Liver (tissue), 9 donors: ENCODE measurements around the gene PAX7. TPM values are rescaled to one million over a fixed set of nuclear protein-coding genes. Genes with fewer than 3 reads are reported as not detected.

Source experiments
- DNase-seq: peaks from one replicate; pipeline ENCODE4 v3.0.0-alpha.2; 2017; ENCODE audit warnings: low spot score
- H3K27ac ChIP-seq, 2 donors: one replicate each; pipeline ENCODE4 v1.7.0; 2013; ENCODE audit warnings: inconsistent platforms in 2 of 2, low read length in 2 of 2, control low read depth in 1 of 2, low read depth in 1 of 2, mild to moderate bottlenecking in 1 of 2
- H3K27me3 ChIP-seq, 4 donors: one replicate each; pipeline versions ENCODE4 v1.6.1 to v1.7.0; 2013; ENCODE audit warnings: low read length in 3 of 4, inconsistent platforms in 1 of 4, mild to moderate bottlenecking in 1 of 4, moderate library complexity in 1 of 4; ENCODE audit not compliant: control insufficient read depth in 4 of 4, insufficient read depth in 4 of 4
- H3K36me3 ChIP-seq, 4 donors: one replicate each; pipeline versions ENCODE4 v1.6.1 to v1.7.0; 2013; ENCODE audit warnings: low read length in 3 of 4, mild to moderate bottlenecking in 3 of 4, low read depth in 1 of 4, moderate library complexity in 1 of 4; ENCODE audit not compliant: control insufficient read depth in 4 of 4, insufficient read depth in 3 of 4
- H3K4me1 ChIP-seq, 4 donors: one replicate each; pipeline versions ENCODE4 v1.6.1 to v1.7.0; 2013; ENCODE audit warnings: low read length in 3 of 4, mild to moderate bottlenecking in 3 of 4, moderate library complexity in 1 of 4; ENCODE audit not compliant: control insufficient read depth in 4 of 4, insufficient read depth in 4 of 4
- H3K4me3 ChIP-seq, 3 donors: one replicate each; pipeline versions ENCODE4 v1.6.1 to v1.7.0; 2013; ENCODE audit warnings: low read length in 3 of 3, control low read depth in 1 of 3, low read depth in 1 of 3, mild to moderate bottlenecking in 1 of 3
- H3K9ac ChIP-seq, 2 donors: one replicate each; pipeline ENCODE4 v1.7.0; 2013; ENCODE audit warnings: low read length in 2 of 2, mild to moderate bottlenecking in 2 of 2, moderate library complexity in 2 of 2, control low read depth in 1 of 2, low read depth in 1 of 2
- H3K9me3 ChIP-seq, 4 donors: one replicate each; pipeline versions ENCODE4 v1.6.1 to v1.7.0; 2013; ENCODE audit warnings: low read length in 3 of 4; ENCODE audit not compliant: control insufficient read depth in 4 of 4
- ATF3 ChIP-seq: IDR thresholded peaks from 2 replicates; pipeline ENCODE4 v1.6.1; 2016; ENCODE audit warnings: antibody characterized with exemption
- EGR1 ChIP-seq, 2 donors: IDR thresholded peaks; 2 replicates each; pipeline ENCODE4 v1.6.1; 2016 to 2018; ENCODE audit warnings: antibody characterized with exemption in 2 of 2, low read depth in 2 of 2
- FOXA1 ChIP-seq: IDR thresholded peaks from 2 replicates; pipeline ENCODE4 v1.6.1; 2016; ENCODE audit warnings: antibody characterized with exemption
- FOXA2 ChIP-seq: IDR thresholded peaks from 2 replicates; pipeline ENCODE4 v1.6.1; 2016; ENCODE audit warnings: antibody characterized with exemption
- GABPA ChIP-seq, 2 donors: IDR thresholded peaks in 1 of 2; conservative IDR thresholded peaks in 1 of 2; 2 replicates each; pipeline ENCODE4 v1.6.1; 2016; ENCODE audit warnings: antibody characterized with exemption in 2 of 2, mild to moderate bottlenecking in 1 of 2, moderate library complexity in 1 of 2
- HNF4A ChIP-seq, 2 donors: conservative IDR thresholded peaks; 2 replicates each; pipeline ENCODE4 v1.6.1; 2016; ENCODE audit warnings: antibody characterized with exemption in 2 of 2, mild to moderate bottlenecking in 2 of 2
- HNF4G ChIP-seq: IDR thresholded peaks from 2 replicates; pipeline ENCODE4 v1.6.1; 2016; ENCODE audit warnings: antibody characterized with exemption
- JUND ChIP-seq, 2 donors: IDR thresholded peaks; 2 replicates each; pipeline ENCODE4 v1.6.1; 2016; ENCODE audit warnings: antibody characterized with exemption in 2 of 2
- NR2F2 ChIP-seq: IDR thresholded peaks from 2 replicates; pipeline ENCODE4 v1.6.1; 2016; ENCODE audit warnings: antibody characterized with exemption
- RAD21 ChIP-seq, 2 donors: IDR thresholded peaks; 2 replicates each; pipeline ENCODE4 v1.6.1; 2016; ENCODE audit warnings: antibody characterized with exemption in 2 of 2, mild to moderate bottlenecking in 2 of 2
- REST ChIP-seq: IDR thresholded peaks from 2 replicates; pipeline ENCODE4 v1.6.1; 2016; ENCODE audit warnings: antibody characterized with exemption, mild to moderate bottlenecking
- RXRA ChIP-seq, 2 donors: IDR thresholded peaks; 2 replicates each; pipeline ENCODE4 v1.6.1; 2017 to 2018; ENCODE audit warnings: antibody characterized with exemption in 2 of 2, mild to moderate bottlenecking in 1 of 2
- SP1 ChIP-seq: IDR thresholded peaks from 2 replicates; pipeline ENCODE4 v1.6.1; 2018; ENCODE audit warnings: antibody characterized with exemption, mild to moderate bottlenecking
- TAF1 ChIP-seq: conservative IDR thresholded peaks from 2 replicates; pipeline ENCODE4 v1.6.1; 2016; ENCODE audit warnings: antibody characterized with exemption, mild to moderate bottlenecking
- YY1 ChIP-seq: IDR thresholded peaks from 2 replicates; pipeline ENCODE4 v1.6.1; 2016; ENCODE audit warnings: antibody characterized with exemption, mild to moderate bottlenecking
- ZBTB33 ChIP-seq: IDR thresholded peaks from 2 replicates; pipeline ENCODE4 v1.6.1; 2016; ENCODE audit warnings: antibody characterized with exemption
- WGBS: extraction: QIAGEN DNeasy Blood & Tissue Kit; methylation state at CpG from one replicate; pipeline ENCODE4 v1.1.7; 2013; 5-methylcytosine and 5-hydroxymethylcytosine counted together
- polyA plus RNA-seq, 2 donors: library from polyadenylated mRNA; stranded (reverse) in 1 of 2; unstranded in 1 of 2; fragments of 200-250 nt in 1 of 2; fragments of >200 nt in 1 of 2; fragmentation: Nextera tagmentation in 1 of 2; extraction: Ambion mirVana in 1 of 2; gene quantifications; one replicate each; pipeline versions ENCODE4 v1.2.1 to v1.2.3, GENCODE V29; 2013 to 2015
- total RNA-seq, 2 donors: library from RNA; depleted of rRNA; stranded (reverse); fragments of >200 nt; gene quantifications; one replicate each; pipeline ENCODE4 v1.2.3, GENCODE V29; 2014
- TF ChIP-seq, protein P1 (sequence below): IDR thresholded peaks from 2 replicates; pipeline ENCODE4 v1.6.1; 2016; ENCODE audit warnings: antibody characterized with exemption
- TF ChIP-seq, protein P2 (sequence below): fragments of 150-350 bp; IDR thresholded peaks from 2 replicates; pipeline ENCODE4 v1.5.1; 2017; ENCODE audit warnings: improper control_type of control experiment, low read depth, low read length; ENCODE audit not compliant: missing input control
- donor health status: healthy.
- donor health status: healthy.
- donor health status: healthy.
- donor health status: healthy.
- donor health status: healthy.

PAX7 gene
- total and polyA plus RNA-seq, 4 donors: not detected

GRCh38 chr1:18602533-18603211 is 28.0 kb upstream of the PAX7 start:
- H3K4me3 ChIP-seq: no peak overlapping the region
- no peaks in the 10 kb centered on the region for H3K36me3 ChIP-seq
- H3K27ac ChIP-seq: no peak overlapping the region
- DNase-seq: no peak
- 66% methylated on average over 5 of the region's 5 CpGs for WGBS
- H3K9ac ChIP-seq: no peak overlapping the region
- H3K27me3 ChIP-seq: peaks cover 0 to 2% (median under 1%) of the 10 kb centered on the region in 4 donors
- no peaks in the 10 kb centered on the region for H3K9me3 ChIP-seq
- no peaks in the 10 kb centered on the region for H3K4me1 ChIP-seq
- no peak for TF ChIP-seq SP1
- no peak for TF ChIP-seq RAD21 (IDR thresholded peaks at IDR 0.05)
- TF ChIP-seq, protein P1, sequence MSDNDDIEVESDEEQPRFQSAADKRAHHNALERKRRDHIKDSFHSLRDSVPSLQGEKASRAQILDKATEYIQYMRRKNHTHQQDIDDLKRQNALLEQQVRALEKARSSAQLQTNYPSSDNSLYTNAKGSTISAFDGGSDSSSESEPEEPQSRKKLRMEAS: no peak
- TF ChIP-seq ZBTB33: no peak
- no peak for TF ChIP-seq FOXA2
- TF ChIP-seq JUND (IDR thresholded peaks at IDR 0.05): no peak
- no peak for TF ChIP-seq NR2F2
- no peak for TF ChIP-seq FOXA1
- TF ChIP-seq ATF3: no peak
- no peak for TF ChIP-seq RXRA (IDR thresholded peaks at IDR 0.05)
- no peak for TF ChIP-seq HNF4A (conservative IDR thresholded peaks at IDR 0.05)
- TF ChIP-seq EGR1 (IDR thresholded peaks at IDR 0.05; ENCODE audit: low read depth in 2 of 2): no peak
- no peak for TF ChIP-seq YY1
- TF ChIP-seq, protein P2, sequence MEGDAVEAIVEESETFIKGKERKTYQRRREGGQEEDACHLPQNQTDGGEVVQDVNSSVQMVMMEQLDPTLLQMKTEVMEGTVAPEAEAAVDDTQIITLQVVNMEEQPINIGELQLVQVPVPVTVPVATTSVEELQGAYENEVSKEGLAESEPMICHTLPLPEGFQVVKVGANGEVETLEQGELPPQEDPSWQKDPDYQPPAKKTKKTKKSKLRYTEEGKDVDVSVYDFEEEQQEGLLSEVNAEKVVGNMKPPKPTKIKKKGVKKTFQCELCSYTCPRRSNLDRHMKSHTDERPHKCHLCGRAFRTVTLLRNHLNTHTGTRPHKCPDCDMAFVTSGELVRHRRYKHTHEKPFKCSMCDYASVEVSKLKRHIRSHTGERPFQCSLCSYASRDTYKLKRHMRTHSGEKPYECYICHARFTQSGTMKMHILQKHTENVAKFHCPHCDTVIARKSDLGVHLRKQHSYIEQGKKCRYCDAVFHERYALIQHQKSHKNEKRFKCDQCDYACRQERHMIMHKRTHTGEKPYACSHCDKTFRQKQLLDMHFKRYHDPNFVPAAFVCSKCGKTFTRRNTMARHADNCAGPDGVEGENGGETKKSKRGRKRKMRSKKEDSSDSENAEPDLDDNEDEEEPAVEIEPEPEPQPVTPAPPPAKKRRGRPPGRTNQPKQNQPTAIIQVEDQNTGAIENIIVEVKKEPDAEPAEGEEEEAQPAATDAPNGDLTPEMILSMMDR: no peak
- no peak for TF ChIP-seq HNF4G
- no peak for TF ChIP-seq GABPA (IDR thresholded peaks at IDR 0.05 in 1 of 2, conservative IDR thresholded peaks at IDR 0.05 in 1 of 2)
- no peak for TF ChIP-seq REST
- TF ChIP-seq TAF1: no peak
